Measurements from ENCODE around the gene PABPC1L.

The PABPC1L gene

DNA sequence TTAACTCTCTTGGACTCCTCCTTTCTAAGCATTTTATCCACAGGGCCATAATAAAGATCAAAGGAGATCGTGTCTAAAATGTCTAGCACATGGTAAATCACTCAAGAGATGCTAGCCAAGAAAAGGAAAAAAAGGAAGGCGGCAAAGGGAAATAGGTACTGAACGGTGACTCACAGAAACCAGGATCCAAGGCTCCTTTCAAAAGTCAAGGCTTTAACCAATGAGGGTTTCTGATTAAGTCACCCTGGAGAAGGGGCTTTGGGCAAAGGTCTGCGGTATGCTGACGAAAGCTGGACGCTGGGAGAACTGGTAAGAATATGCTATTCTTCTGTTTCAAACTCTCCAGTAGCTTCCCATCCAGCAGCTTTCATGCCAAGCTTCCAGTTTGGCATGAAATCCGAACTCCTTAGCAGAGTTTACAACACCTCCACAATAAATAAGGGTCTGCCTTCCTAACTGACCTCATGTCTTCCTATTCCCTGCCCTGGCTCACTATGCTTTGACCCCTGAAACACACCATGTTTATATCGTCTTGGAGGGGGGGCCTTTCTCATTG, 49.3 kb downstream of the PABPC1L start:
- Histone ChIP-seq H3K27ac (ENCODE audit: low read length) (no peak overlapping the region), H3K36me3 (ENCODE audit: control insufficient read depth in 2 of 2, insufficient read depth in 2 of 2, low read length in 2 of 2) (peaks cover 20 to 21% of the 10 kb centered on the region in 2 donors), H3K4me3 (ENCODE audit: low read length in 2 of 2) (peak overlapping the region; percentile 83 to 88), H3K9ac (ENCODE audit: low read length in 2 of 2) (peak overlapping the region; percentile 76 to 79), H3K9me3 (ENCODE audit: control insufficient read depth in 2 of 2, low read length in 2 of 2) (no peaks in the 10 kb centered on the region), H3K27me3 (ENCODE audit: control insufficient read depth in 1 of 2, insufficient read depth in 2 of 2, low read length in 2 of 2) (no peaks in the 10 kb centered on the region), H3K4me1 (ENCODE audit: control insufficient read depth, insufficient read depth, low read length) (peaks cover 12% of the 10 kb centered on the region)

DNA sequence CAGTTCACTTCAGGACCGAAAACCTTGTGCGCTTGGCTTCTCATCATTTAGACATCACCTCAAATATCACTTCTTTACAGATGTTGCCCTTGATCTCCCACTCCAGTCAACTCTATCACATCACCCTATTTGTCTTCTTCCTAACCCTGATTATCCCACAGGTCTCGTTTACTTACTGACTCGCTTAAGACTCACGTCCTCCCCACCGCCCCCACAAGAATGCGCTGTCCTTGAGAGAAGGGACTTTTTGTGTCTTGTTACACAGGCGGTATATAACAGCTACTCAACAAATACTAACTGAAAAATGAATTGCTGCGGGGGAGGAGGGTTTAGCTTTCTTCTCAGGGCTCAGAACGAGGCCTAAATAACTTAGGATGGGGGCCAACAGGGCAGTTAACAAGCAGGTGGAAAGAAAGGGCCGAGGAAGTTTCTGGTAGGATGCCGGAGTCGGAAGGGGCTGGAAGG, 49.8 kb downstream of the PABPC1L start:
- Histone ChIP-seq H3K27ac (ENCODE audit: low read length) (no peak overlapping the region), H3K36me3 (ENCODE audit: control insufficient read depth in 2 of 2, insufficient read depth in 2 of 2, low read length in 2 of 2) (peaks cover 15 to 16% of the 10 kb centered on the region in 2 donors), H3K4me1 (ENCODE audit: control insufficient read depth, insufficient read depth, low read length) (peaks cover 12% of the 10 kb centered on the region), H3K27me3 (ENCODE audit: control insufficient read depth in 1 of 2, insufficient read depth in 2 of 2, low read length in 2 of 2) (no peaks in the 10 kb centered on the region), H3K4me3 (ENCODE audit: low read length in 2 of 2) (peak overlapping the region; percentile 83 to 88), H3K9ac (ENCODE audit: low read length in 2 of 2) (peak overlapping the region; percentile 76 to 79), H3K9me3 (ENCODE audit: control insufficient read depth in 2 of 2, low read length in 2 of 2) (no peaks in the 10 kb centered on the region)

DNA sequence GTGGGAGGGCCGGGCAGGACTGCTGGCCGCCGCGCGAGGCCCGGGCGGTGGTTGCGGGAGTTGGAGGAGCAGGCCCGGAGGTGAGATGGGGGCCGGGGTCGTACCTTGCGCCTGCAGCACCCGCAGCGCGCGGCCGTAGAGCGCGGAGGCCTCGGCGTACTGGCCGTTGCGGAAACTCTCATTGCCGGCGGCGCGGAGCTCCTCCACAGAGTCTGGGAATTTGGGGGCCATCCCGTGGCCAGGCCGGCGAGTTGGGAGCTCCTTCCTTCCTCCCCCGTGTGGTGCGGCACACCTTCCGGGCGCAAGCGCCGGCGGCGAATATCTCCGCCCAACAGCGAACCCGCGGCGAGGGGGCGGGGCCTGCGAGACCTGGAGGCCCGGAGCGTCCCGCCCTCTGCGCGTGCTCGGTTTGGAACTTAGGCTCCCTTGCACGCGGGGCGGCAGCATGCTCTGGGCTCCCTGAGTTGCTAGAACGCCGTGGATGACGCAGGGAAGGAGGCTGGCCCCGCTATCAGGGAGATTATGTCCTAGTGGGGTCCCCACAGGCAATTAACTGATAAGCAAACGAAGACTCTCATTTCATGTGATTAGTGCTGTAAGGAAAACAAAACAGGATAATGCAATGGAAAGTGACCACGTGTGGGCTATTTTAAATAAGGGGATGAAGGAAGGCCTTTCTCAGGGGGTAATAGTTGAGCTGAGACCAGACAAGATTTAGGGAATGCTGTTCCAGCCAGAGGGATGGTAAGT, 50.4 kb downstream of the PABPC1L start, which contains the start of gene TOMM34:
TSS of gene TOMM34 (minus strand) at position 295 of the 750 bp plus-strand sequence. CDS start at position 231, 64 bp downstream.
- Histone ChIP-seq H3K36me3 (ENCODE audit: control insufficient read depth in 2 of 2, insufficient read depth in 2 of 2, low read length in 2 of 2) (peaks cover 9 to 10% of the 10 kb centered on the region in 2 donors), H3K27ac (ENCODE audit: low read length) (peak within 1 kb of the TSS; percentile 24), H3K9me3 (ENCODE audit: control insufficient read depth in 2 of 2, low read length in 2 of 2) (no peaks in the 10 kb centered on the region), H3K27me3 (ENCODE audit: control insufficient read depth in 1 of 2, insufficient read depth in 2 of 2, low read length in 2 of 2) (no peaks in the 10 kb centered on the region), H3K9ac (ENCODE audit: low read length in 2 of 2) (peak within 1 kb of the TSS; percentile 76 to 79), H3K4me3 (ENCODE audit: low read length in 2 of 2) (peak within 1 kb of the TSS; percentile 83 to 88), H3K4me1 (ENCODE audit: control insufficient read depth, insufficient read depth, low read length) (peaks cover 12% of the 10 kb centered on the region)

DNA sequence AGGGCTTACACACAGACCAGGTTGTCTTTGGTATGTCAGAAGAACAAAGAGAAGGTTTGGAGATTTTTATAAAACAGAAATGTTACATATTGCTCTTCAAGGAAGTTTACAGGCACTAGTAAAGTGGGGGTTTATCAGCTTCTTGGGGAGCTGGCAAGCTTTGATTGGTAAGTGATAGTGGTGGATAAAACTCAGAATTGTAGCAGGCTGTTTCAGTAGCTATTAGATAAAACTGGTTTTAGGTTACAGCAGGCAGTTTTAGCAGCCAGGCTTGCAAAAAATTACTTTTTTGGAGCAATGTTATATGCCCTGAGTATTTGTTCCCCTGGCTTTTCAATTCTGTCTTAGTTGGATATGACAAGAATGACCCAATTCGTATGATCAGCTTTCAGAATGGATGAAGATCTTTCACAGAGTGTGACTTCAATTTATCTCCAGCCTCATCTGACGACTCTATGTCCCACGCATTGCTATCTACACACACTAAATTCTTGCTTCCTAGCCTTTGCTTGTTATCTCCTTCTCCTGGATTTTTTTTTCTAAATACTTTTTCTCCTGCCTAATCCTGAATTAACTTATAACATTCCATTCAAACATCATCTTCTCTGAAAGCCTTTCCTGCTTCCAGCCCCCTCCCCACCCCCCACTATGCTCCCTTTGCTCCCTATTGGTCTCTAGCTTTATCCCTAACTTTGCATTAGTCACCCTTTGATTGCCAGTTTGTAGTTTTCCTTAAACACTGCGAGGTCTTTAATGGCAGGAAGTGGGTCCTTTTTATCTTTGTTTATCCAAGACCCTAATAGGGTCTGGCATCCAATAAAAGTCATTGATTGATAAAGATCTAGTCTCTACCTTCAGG, 51.4 kb downstream of the PABPC1L start:
- Histone ChIP-seq H3K4me3 (ENCODE audit: low read length in 2 of 2) (peak overlapping the region in 1 of 2 donors; percentile 88), H3K9me3 (ENCODE audit: control insufficient read depth in 2 of 2, low read length in 2 of 2) (no peaks in the 10 kb centered on the region), H3K36me3 (ENCODE audit: control insufficient read depth in 2 of 2, insufficient read depth in 2 of 2, low read length in 2 of 2) (peaks cover under 1% of the 10 kb centered on the region in 2 donors), H3K9ac (ENCODE audit: low read length in 2 of 2) (no peak overlapping the region), H3K27me3 (ENCODE audit: control insufficient read depth in 1 of 2, insufficient read depth in 2 of 2, low read length in 2 of 2) (no peaks in the 10 kb centered on the region), H3K27ac (ENCODE audit: low read length) (no peak overlapping the region), H3K4me1 (ENCODE audit: control insufficient read depth, insufficient read depth, low read length) (peaks cover 17% of the 10 kb centered on the region)

DNA sequence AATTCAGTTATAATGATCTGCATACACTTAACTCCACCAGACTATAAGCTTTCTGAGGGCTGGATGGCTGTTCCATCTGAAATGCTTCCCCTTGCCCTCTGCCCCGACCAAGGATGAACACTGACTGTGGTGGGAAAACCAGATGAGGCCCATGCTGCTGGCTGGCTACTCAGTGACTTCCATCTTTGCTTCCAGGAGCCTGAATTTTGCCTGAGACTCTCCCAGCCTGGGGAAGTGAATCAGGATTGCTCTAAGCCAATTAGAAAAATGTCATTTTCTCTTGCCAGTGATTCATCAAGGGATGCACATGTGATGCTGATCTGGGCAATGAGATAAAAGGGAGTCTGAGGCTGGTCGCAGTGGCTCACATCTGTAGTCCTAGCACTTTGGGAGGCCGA, 52.0 kb downstream of the PABPC1L start:
- Histone ChIP-seq H3K27ac (ENCODE audit: low read length) (no peak overlapping the region), H3K4me1 (ENCODE audit: control insufficient read depth, insufficient read depth, low read length) (peaks cover 21% of the 10 kb centered on the region), H3K4me3 (ENCODE audit: low read length in 2 of 2) (no peak overlapping the region), H3K36me3 (ENCODE audit: control insufficient read depth in 2 of 2, insufficient read depth in 2 of 2, low read length in 2 of 2) (no peaks in the 10 kb centered on the region), H3K9ac (ENCODE audit: low read length in 2 of 2) (no peak overlapping the region), H3K27me3 (ENCODE audit: control insufficient read depth in 1 of 2, insufficient read depth in 2 of 2, low read length in 2 of 2) (no peaks in the 10 kb centered on the region), H3K9me3 (ENCODE audit: control insufficient read depth in 2 of 2, low read length in 2 of 2) (no peaks in the 10 kb centered on the region)

DNA sequence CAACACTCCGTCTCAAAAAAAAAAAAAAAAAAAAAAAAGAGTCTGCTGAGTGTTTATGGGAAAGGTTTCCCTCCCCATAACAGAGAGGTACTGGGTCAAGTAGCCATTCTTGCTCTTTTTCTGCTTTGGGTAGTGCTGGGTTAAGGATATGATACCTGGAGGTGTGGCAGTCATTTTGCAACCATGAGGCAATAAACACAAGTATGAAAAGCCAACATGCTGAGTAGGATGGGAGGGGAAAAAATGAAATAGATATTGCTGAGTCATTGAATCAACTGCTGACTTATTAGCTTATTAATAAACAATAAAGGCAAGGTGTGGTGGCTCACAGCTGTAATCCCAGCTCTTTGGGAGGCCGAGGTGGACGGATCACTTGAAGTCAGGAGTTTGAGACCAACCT, 52.6 kb downstream of the PABPC1L start:
- Histone ChIP-seq H3K4me1 (ENCODE audit: control insufficient read depth, insufficient read depth, low read length) (peaks cover 27% of the 10 kb centered on the region), H3K4me3 (ENCODE audit: low read length in 2 of 2) (no peak overlapping the region), H3K27me3 (ENCODE audit: control insufficient read depth in 1 of 2, insufficient read depth in 2 of 2, low read length in 2 of 2) (no peaks in the 10 kb centered on the region), H3K9ac (ENCODE audit: low read length in 2 of 2) (no peak overlapping the region), H3K36me3 (ENCODE audit: control insufficient read depth in 2 of 2, insufficient read depth in 2 of 2, low read length in 2 of 2) (no peaks in the 10 kb centered on the region), H3K9me3 (ENCODE audit: control insufficient read depth in 2 of 2, low read length in 2 of 2) (no peaks in the 10 kb centered on the region), H3K27ac (ENCODE audit: low read length) (no peak overlapping the region)

DNA sequence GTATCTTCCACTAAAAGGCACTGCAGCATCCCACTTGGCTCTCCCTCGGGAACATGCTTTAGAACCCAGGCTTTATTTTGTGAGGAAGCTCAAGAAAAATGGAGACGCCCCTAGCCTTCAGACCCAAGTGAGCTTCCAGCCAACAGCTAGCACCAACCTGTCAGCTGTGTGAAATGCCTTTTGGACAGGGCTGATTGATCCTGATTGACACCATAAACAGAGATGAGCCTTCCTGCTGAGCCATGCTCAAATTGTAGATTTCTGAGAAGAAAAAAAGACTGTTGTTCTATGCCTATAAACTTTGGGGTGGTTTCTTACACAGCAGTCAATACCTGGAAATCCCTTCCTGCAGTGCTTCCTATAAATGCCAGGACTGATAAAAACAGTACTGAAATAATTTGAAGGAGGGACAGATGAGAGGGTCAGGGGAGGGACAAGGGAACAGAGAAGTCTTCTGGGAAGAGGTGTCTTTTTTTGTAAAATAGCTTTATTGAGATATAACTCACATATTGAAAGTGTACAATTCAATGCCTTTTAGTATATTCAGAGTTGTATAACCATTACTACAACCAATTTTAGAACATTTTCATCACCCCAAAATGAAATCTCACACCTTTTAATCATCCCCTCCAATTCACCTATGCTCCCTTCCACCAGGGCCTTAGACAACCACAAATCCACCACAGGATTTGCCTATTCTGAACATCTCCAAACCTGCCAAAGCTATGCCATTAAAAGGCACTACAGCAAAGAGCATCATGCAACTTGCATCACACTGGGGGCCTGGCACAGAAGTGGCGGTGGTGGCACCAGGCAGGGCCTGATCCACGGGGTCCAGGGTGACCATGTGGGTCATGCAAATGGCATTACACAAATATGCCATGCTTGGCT, 53.7 kb downstream of the PABPC1L start:
- Histone ChIP-seq H3K4me3 (ENCODE audit: low read length in 2 of 2) (no peak overlapping the region), H3K4me1 (ENCODE audit: control insufficient read depth, insufficient read depth, low read length) (peaks cover 29% of the 10 kb centered on the region), H3K27ac (ENCODE audit: low read length) (no peak overlapping the region), H3K36me3 (ENCODE audit: control insufficient read depth in 2 of 2, insufficient read depth in 2 of 2, low read length in 2 of 2) (no peaks in the 10 kb centered on the region), H3K27me3 (ENCODE audit: control insufficient read depth in 1 of 2, insufficient read depth in 2 of 2, low read length in 2 of 2) (no peaks in the 10 kb centered on the region), H3K9ac (ENCODE audit: low read length in 2 of 2) (no peak overlapping the region), H3K9me3 (ENCODE audit: control insufficient read depth in 2 of 2, low read length in 2 of 2) (no peaks in the 10 kb centered on the region)

DNA sequence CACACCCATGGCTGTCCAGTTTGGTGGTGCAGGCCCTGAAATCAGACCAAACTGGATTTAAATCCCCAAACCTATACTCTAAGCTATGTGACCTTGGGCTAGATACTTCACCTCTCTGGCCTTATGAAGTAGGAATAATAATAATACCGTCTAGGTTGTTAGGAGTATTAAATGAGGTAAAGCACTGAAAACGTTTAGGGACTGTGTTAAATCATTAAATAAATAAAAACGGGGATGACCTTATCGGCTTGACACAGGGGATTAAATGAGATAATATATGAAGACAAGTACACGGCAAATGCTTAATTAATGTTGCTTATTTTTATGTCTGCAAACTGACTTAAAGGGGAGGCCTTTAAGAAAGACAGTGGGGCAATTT, 55.8 kb downstream of the PABPC1L start:
- Histone ChIP-seq H3K36me3 (ENCODE audit: control insufficient read depth in 2 of 2, insufficient read depth in 2 of 2, low read length in 2 of 2) (no peaks in the 10 kb centered on the region), H3K4me1 (ENCODE audit: control insufficient read depth, insufficient read depth, low read length) (peaks cover 18% of the 10 kb centered on the region), H3K27ac (ENCODE audit: low read length) (peak overlapping the region; percentile 80), H3K4me3 (ENCODE audit: low read length in 2 of 2) (peak overlapping the region; percentile 97 to 98), H3K27me3 (ENCODE audit: control insufficient read depth in 1 of 2, insufficient read depth in 2 of 2, low read length in 2 of 2) (no peaks in the 10 kb centered on the region), H3K9me3 (ENCODE audit: control insufficient read depth in 2 of 2, low read length in 2 of 2) (no peaks in the 10 kb centered on the region), H3K9ac (ENCODE audit: low read length in 2 of 2) (peak overlapping the region; percentile 90 to 93)

DNA sequence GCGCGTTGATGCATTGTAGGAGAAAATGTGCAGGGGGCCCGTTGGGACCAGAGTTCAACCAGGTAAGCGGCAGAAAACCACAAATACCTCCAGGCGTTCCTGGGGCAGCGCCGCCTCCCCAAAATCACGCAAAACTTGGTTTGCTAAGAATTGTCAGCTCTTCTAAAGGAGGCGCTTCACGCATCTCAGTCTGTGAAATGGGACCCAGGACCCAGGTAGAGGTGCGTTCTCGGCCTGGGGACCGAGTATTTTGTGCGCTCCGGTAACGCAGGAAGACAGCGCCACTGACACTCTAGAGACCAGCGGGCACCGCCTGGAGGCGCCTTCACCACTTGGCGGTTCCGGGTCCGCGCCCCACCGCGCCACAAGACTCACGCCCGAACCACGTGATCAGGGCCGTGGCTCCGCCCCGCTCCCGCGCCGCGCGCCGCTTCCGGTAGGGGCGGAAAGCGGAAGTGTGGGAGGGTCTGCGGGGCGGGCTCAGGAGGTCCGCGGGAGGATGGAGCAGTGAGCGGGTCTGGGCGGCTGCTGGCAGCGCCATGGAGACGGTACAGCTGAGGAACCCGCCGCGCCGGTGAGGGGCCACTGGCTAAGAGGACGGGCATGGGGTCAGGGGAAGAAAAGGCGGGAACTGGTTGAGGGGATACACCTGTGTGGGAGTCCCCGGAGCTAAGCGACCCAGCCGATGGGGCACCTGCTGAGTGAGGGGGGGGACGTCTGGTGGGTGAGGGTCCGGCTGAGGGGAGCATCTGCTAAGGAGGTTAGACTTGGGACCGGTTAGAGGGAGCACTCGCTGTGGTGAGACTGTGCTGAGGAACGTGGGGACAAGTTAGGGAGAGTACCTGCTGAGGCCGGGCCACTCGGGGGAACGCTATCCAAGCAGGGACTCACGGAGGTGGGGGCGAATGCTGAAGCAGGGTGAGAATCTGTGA, 56.4 kb downstream of the PABPC1L start, which contains the start of gene STK4:
TSS of gene STK4 (plus strand) at position 483 of the 932 bp plus-strand sequence. CDS start at position 540, 57 bp downstream.
- Histone ChIP-seq H3K9ac (ENCODE audit: low read length in 2 of 2) (peak within 1 kb of the TSS; percentile 90 to 93), H3K4me1 (ENCODE audit: control insufficient read depth, insufficient read depth, low read length) (peaks cover 17% of the 10 kb centered on the region), H3K27me3 (ENCODE audit: control insufficient read depth in 1 of 2, insufficient read depth in 2 of 2, low read length in 2 of 2) (no peaks in the 10 kb centered on the region), H3K4me3 (ENCODE audit: low read length in 2 of 2) (peak within 1 kb of the TSS; percentile 97 to 98), H3K9me3 (ENCODE audit: control insufficient read depth in 2 of 2, low read length in 2 of 2) (no peaks in the 10 kb centered on the region), H3K27ac (ENCODE audit: low read length) (peak within 1 kb of the TSS; percentile 80), H3K36me3 (ENCODE audit: control insufficient read depth in 2 of 2, insufficient read depth in 2 of 2, low read length in 2 of 2) (no peaks in the 10 kb centered on the region)

Data from stomach smooth muscle (tissue), 2 donors.